ENCODE data around the gene ENOSF1. TPM values are rescaled to one million over a fixed set of nuclear protein-coding genes. Genes with fewer than 3 reads are reported as not detected.

ENOSF1 gene
- total RNA-seq, 3 donors from 2014 or later: 72.0 to 132 (median 95.2) TPM

DNA sequence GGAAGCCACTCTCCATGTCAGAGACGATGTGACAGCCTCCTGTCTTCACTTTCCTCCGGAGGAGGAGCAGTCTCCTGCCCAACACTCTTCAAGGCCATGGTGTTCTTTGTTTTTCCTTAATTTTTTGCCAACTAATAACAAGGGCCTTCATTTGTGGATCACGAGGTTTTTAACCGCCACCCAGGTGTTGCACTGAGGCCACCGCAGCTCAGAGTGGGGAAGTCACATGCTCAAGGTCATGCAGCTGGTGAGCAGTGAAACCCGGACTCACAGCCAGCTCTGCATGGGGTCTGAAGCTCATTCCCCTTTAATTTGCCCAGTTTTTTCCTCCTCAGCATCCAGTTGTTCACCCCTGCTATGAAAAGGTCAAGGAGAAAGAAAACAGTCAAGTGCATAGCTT, 19.6 kb downstream of the ENOSF1 start:
- no peaks in the 10 kb centered on the region for H3K9me3 ChIP-seq
- DNase-seq: no peak
- intact Hi-C loops (cut with DNase I, micrococcal nuclease): no loop called here
- H3K4me1 ChIP-seq (ENCODE audit: low read depth): no peaks in the 10 kb centered on the region
- H3K36me3 ChIP-seq (ENCODE audit: low read depth): no peaks in the 10 kb centered on the region
- TF ChIP-seq, protein P1, sequence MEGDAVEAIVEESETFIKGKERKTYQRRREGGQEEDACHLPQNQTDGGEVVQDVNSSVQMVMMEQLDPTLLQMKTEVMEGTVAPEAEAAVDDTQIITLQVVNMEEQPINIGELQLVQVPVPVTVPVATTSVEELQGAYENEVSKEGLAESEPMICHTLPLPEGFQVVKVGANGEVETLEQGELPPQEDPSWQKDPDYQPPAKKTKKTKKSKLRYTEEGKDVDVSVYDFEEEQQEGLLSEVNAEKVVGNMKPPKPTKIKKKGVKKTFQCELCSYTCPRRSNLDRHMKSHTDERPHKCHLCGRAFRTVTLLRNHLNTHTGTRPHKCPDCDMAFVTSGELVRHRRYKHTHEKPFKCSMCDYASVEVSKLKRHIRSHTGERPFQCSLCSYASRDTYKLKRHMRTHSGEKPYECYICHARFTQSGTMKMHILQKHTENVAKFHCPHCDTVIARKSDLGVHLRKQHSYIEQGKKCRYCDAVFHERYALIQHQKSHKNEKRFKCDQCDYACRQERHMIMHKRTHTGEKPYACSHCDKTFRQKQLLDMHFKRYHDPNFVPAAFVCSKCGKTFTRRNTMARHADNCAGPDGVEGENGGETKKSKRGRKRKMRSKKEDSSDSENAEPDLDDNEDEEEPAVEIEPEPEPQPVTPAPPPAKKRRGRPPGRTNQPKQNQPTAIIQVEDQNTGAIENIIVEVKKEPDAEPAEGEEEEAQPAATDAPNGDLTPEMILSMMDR (IDR thresholded peaks at IDR 0.05): no peak
- no peak overlapping the region for H3K4me3 ChIP-seq
- no peak for ATAC-seq

DNA sequence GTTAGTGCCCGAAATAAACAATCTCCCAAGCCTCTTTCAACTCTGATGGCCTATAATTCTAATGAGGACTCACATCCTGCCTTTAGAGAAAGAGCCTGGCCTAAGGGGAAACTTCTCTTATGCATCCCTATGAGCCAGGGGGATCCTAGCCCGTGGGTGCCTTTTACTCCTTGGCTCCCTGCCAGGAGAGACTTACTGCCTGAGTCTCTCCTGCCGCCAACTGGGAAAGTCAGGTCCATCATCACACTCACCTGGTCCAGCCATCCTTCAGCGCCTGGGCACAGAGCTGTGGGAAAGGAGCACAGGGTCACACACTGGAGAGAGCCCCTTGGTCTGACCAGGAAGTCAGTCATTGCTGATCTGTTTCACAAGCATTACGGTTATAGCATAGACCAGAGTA, 24.1 kb downstream of the ENOSF1 start:
- Histone ChIP-seq H3K4me1 (ENCODE audit: low read depth) (no peaks in the 10 kb centered on the region), H3K9me3 (no peaks in the 10 kb centered on the region), H3K36me3 (ENCODE audit: low read depth) (no peaks in the 10 kb centered on the region), H3K4me3 (no peak overlapping the region)
- DNase-seq: no peak
- intact Hi-C loops (cut with DNase I, micrococcal nuclease): no loop called here
- no peak for ATAC-seq
- TF ChIP-seq, protein P1 (IDR thresholded peaks at IDR 0.05): no peak

DNA sequence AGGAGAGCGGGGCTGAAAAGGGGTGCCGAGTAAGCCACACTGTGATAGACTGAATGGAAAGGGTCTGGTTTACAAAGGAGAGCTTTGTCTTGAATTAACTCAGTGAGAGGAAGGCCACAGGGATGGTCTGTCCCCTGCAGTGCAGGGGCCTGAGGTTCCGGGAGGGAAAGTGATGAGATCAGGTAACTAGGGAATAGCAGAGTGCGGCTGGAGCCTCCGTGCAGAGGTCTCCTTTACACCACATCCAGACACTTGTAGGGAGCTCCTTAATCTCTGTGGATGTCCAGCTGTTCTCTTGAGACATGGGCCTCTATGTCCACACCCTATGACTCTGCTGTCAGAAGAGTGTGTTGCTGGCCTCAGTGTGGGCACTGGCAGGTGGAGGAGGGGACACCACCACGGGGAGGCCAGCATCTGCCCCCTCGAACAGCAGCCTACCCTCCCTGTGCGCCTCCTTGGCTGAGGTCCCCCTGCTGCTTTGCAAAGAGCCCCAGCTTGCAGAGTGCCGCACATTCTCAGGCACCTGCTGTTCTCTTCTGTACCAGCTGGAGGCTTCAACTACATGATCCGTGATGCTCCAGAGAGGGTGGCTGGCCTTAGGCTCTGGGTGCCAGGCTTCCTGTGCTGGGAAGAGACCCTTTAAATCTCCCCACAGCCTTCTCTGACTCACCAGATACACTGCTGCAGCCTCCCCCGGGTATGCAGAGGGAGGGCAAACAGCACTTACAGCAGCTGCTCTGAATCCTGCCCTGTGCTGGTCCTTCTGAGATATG, 25.9 kb downstream of the ENOSF1 start:
- DNase-seq: no peak
- TF ChIP-seq, protein P1 (IDR thresholded peaks at IDR 0.05): no peak
- Histone ChIP-seq H3K9me3 (no peaks in the 10 kb centered on the region), H3K4me3 (no peak overlapping the region), H3K36me3 (ENCODE audit: low read depth) (no peaks in the 10 kb centered on the region), H3K4me1 (ENCODE audit: low read depth) (no peaks in the 10 kb centered on the region)
- intact Hi-C loops (cut with DNase I, micrococcal nuclease): no loop called here
- ATAC-seq: no peak

DNA sequence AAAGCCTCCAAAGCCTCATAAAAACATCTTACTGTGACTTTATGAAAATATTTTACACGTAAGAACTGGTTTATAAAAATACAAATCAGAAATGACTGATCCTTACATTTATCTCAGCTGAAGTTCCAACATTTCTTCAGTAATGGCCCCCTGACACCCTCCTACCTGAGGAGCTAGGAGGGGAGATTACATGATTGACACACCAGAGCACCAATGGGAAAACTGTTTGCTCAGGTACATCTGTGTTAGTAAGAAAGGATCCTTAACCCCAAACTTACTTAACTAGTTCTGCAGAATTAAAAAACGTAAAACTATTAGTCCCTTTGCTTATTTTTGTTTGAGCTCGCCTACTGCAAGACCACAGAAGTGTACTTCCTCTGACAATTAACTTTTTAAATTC, 27.0 kb downstream of the ENOSF1 start:
- no peak for ATAC-seq
- no peaks in the 10 kb centered on the region for H3K4me1 ChIP-seq (ENCODE audit: low read depth)

DNA sequence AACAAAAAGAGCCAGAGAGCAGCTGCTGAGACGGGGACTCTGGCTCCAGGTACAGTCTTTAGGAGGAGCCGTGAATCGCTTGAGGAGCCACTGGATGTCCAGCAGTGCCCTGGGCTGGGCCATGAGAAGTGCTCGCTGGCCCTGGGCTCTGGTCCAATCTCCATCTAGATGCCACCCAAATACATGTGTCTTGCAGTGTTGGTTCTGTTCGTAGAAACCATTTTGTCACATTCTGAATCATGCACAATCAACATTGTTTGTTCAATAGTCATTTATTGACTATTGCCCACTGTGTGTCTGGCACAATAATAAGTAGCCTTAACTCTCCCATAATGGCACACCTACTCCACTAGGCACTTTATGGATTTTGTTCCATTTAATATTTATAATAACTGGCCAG, 28.9 kb downstream of the ENOSF1 start:
- no peak for ATAC-seq
- Histone ChIP-seq H3K4me1 (ENCODE audit: low read depth) (no peaks in the 10 kb centered on the region), H3K9me3 (no peaks in the 10 kb centered on the region), H3K36me3 (ENCODE audit: low read depth) (no peaks in the 10 kb centered on the region), H3K4me3 (no peak overlapping the region)
- intact Hi-C loops (cut with DNase I, micrococcal nuclease): no loop called here
- DNase-seq: no peak
- TF ChIP-seq, protein P1 (IDR thresholded peaks at IDR 0.05): no peak

More for the DNA sequence above, 27.0 kb downstream of the ENOSF1 start:
- no peaks in the 10 kb centered on the region for H3K9me3 ChIP-seq
- H3K4me3 ChIP-seq: no peak overlapping the region
- intact Hi-C loops (cut with DNase I, micrococcal nuclease): no loop called here
- no peaks in the 10 kb centered on the region for H3K36me3 ChIP-seq (ENCODE audit: low read depth)
- DNase-seq: no peak
- TF ChIP-seq, protein P1 (IDR thresholded peaks at IDR 0.05): no peak

Measured in mucosa of descending colon (tissue), 3 donors.